ENCODE measurements around the gene PXMP4. TPM values are rescaled to one million over a fixed set of nuclear protein-coding genes. Genes with fewer than 3 reads are reported as not detected.

The PXMP4 gene
- total RNA-seq, 4 donors from 2014 or later, result 12.5 to 34.1 (median 21.2) TPM

DNA sequence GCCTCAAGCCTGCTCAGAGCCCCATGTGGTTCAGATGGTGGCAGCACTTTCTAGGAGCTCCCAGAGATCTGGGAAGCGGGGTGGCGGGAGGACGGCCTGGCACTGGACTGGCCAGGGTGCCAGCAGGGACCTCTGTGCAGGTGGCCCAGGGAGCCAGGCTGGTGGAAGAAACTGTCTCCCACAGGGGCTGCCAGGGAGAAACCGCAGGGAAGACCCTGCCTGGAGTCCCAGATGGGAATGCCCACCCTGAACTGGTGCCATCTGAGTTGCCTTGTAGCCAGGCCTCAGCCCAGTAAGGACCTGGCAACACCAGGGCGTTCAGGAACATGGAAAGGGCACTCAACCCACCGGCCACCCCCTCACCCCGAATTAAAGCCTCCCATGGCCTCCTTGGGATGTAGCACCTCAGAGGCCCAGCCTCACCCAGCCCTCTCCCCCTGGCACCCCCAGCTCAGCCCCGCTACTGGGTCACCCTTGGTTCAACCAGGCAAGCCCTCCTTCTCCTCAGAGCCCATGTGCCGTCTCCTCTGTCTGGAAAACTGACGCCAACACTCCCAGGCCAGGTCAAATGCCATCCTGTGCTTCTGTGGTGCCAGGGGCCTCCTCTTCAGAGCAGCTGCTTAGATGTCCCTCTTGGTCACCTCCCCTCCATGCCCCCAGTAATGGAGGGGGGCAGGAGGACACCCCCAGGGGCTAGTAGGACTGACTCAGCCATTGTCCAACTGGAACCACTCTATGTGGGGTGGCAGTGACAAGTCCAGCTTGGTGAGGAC lies 63.9 kb downstream of the PXMP4 start:
- peak in 1 of 2 donors; percentile 84 for DNase-seq (ENCODE audit: low spot score in 2 of 2)
- intact Hi-C loops (cut with DNase I; ENCODE audit: low total_unique reads), result no loop called here
- H3K4me3 ChIP-seq (ENCODE audit: low read depth, poor library complexity, severe bottlenecking), result no peak overlapping the region
- no peak for TF ChIP-seq POLR2A (IDR thresholded peaks at IDR 0.05)
- TF ChIP-seq, protein P1, sequence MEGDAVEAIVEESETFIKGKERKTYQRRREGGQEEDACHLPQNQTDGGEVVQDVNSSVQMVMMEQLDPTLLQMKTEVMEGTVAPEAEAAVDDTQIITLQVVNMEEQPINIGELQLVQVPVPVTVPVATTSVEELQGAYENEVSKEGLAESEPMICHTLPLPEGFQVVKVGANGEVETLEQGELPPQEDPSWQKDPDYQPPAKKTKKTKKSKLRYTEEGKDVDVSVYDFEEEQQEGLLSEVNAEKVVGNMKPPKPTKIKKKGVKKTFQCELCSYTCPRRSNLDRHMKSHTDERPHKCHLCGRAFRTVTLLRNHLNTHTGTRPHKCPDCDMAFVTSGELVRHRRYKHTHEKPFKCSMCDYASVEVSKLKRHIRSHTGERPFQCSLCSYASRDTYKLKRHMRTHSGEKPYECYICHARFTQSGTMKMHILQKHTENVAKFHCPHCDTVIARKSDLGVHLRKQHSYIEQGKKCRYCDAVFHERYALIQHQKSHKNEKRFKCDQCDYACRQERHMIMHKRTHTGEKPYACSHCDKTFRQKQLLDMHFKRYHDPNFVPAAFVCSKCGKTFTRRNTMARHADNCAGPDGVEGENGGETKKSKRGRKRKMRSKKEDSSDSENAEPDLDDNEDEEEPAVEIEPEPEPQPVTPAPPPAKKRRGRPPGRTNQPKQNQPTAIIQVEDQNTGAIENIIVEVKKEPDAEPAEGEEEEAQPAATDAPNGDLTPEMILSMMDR (IDR thresholded peaks at IDR 0.05), result no peak
- 91 to 99% methylated on average over 10 of the region's 10 CpGs for WGBS, 2 donors

DNA sequence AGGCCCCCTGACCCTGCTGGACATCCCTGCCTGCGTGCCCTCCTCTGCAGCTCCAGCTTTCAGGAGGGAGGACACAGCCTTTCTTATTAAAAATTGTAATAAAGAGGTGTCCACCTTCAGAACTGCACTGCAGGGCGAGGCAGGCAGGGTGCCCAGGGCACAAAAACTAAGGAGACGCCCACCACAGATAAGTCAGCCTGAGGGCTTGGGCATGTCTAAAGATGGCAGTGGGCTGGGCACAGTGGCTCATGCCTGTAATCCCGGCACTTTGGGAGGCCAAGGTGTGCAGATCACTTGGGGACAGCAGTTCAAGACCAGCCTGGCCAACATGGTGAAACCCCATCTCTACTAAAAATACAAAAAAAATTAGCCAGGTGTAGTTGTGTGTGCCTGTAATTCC lies 64.9 kb downstream of the PXMP4 start:
- intact Hi-C loops (cut with DNase I; ENCODE audit: low total_unique reads), result no loop called here
- TF ChIP-seq, protein P1 (IDR thresholded peaks at IDR 0.05), result no peak
- no peak for TF ChIP-seq POLR2A (IDR thresholded peaks at IDR 0.05)
- H3K4me3 ChIP-seq (ENCODE audit: low read depth, poor library complexity, severe bottlenecking), result no peak overlapping the region
- WGBS, 2 donors, result 45 to 62% methylated on average over 4 of the region's 4 CpGs
- DNase-seq (ENCODE audit: low spot score in 2 of 2), result no peak

DNA sequence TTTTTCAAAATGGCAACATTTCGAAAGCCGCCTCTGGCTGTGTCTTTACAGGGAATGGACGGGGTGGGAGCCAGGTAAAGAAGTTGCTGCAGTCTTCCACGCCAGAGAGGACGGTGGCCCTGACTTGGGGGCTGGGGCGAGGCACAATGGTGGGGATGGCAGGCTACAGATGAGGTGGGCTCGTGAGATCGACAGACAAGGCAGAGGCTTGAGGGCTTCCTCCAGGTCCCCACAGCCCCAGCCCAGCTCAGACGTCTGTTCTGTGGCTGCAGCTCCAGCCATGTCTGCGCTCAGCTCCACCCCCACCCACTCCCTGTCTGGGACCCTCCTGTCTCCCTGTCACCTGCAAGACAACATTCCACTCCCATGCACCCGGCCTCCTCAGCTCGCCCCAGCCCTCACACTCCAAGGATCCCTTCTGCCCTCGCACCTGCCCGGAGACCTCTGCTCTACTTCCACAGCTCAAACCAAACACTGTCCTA lies 65.4 kb downstream of the PXMP4 start:
- whole genome bisulfite sequencing, 2 donors, result 49 to 59% methylated on average over 14 of the region's 14 CpGs
- peak in 1 of 2 donors; percentile 84 for DNase-seq (ENCODE audit: low spot score in 2 of 2)
- TF ChIP-seq, protein P1 (IDR thresholded peaks at IDR 0.05), result no peak
- no peak for TF ChIP-seq POLR2A (IDR thresholded peaks at IDR 0.05)
- intact Hi-C loops (cut with DNase I; ENCODE audit: low total_unique reads), result no loop called here
- no peak overlapping the region for H3K4me3 ChIP-seq (ENCODE audit: low read depth, poor library complexity, severe bottlenecking)

DNA sequence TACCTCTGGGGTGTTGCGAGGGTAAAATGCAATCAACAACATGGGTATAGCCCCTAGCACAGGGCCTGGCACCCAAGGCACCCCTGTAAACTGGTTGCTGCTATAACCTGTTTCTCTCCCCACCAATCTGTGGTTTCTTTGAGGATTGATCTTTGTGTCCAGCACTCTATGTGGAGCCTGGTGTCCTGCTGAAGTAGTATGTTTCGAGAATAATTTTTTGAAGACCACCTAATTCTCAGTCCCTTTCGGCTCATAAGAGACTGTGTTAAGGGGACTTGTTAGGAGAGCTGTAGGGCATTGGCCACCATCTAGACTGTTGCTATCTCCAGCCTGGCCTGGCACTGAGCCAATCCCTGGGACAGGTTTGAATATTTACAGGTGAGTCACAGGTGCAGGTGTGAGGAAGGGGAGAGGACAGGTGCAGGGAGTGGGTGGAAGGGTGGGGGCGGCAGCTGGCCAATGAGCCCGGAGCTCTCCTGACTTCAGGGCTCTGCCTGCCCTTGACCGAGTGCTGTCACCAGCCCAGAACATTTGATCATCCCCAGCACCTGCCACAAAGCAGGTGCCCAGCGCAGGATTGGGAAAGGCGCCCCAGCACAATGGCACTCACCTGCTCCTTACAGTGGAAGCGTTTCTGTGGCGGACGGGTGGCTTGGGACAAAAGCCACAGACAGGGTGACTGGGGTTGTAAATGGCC lies 66.1 kb downstream of the PXMP4 start:
- intact Hi-C loops (cut with DNase I; ENCODE audit: low total_unique reads), result no loop called here
- TF ChIP-seq POLR2A (IDR thresholded peaks at IDR 0.05), result no peak
- TF ChIP-seq, protein P1 (IDR thresholded peaks at IDR 0.05), result no peak
- no peak overlapping the region for H3K4me3 ChIP-seq (ENCODE audit: low read depth, poor library complexity, severe bottlenecking)
- peak in 1 of 2 donors; percentile 90 for DNase-seq (ENCODE audit: low spot score in 2 of 2)
- 53 to 63% methylated on average over 10 to 11 of the region's 11 CpGs for WGBS, 2 donors

DNA sequence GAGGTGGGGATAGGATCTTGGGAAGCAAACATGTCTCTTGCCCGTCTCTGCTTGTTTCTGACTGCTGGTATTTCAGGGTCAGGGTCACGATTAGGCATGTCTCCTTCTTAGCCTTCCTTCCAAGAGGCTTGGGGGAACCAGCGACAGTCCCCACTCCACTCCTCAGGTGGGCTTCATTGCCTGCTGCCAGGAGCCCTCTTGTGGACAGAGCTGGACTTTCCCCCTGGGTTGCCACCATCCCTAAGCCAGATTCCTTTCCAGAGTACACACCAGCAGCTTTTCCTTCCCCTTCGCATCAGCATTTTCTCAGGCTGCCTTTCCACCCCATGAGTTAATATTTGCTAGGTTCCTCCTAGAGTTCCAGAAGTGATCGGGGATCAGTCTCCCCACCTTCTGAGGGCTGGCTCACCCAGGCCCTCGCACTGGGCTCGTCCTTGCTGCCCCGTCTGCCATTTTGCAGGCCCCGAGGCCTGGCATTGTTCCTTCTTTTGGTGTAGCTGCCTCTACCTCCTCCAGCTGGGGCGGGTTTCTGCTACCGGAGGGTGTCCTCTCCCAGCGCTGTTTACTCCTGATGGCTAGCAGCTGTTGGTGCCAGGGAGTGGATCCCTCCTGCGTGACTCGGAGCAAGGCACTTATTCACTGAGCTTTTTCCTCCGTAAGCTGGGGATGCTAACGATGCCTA lies 66.8 kb downstream of the PXMP4 start:
- 29 to 34% methylated on average over 16 of the region's 16 CpGs for WGBS, 2 donors
- intact Hi-C loops (cut with DNase I; ENCODE audit: low total_unique reads), result no loop called here
- no peak overlapping the region for H3K4me3 ChIP-seq (ENCODE audit: low read depth, poor library complexity, severe bottlenecking)
- peak in 1 of 2 donors; percentile 88 for DNase-seq (ENCODE audit: low spot score in 2 of 2)
- TF ChIP-seq POLR2A (IDR thresholded peaks at IDR 0.05), result no peak
- TF ChIP-seq, protein P1 (IDR thresholded peaks at IDR 0.05), result peak in 1 of 3 donors; percentile 66

Other genes with a start within 250 kb of the PXMP4 start
- gene CBFA2T2, start 230.2 kb downstream of the PXMP4 start, total RNA-seq, result 10 to 100 TPM; 17.2 to 24.6 (median 21.7) TPM
- gene C20orf144, start 58.0 kb downstream of the PXMP4 start, total RNA-seq, result not detected
- gene ACTL10, start 53.4 kb downstream of the PXMP4 start, total RNA-seq, result 10 to 100 TPM in 1 of 4 donors, 1 to 10 TPM in 3; 2.1 to 10.2 (median 3.7) TPM
- 10 to 100 TPM; 17.1 to 30.8 (median 23.3) TPM for gene NECAB3, start 45.9 kb downstream of the PXMP4 start, total RNA-seq
- gene E2F1, start 33.9 kb downstream of the PXMP4 start, total RNA-seq, result 1 to 10 TPM; 1.4 to 6.3 (median 5.7) TPM
- 1 to 10 TPM; 3.5 to 5.4 (median 4.2) TPM for gene ZNF341, start 11.7 kb upstream of the PXMP4 start, total RNA-seq
- gene CHMP4B, start 91.0 kb upstream of the PXMP4 start, total RNA-seq, result 100 to 1,000 TPM in 2 of 4 donors, 10 to 100 TPM in 2; 92.9 to 113 (median 105) TPM

Measured in lower leg skin (tissue), 4 donors.